H9 (cell line): Measurements from ENCODE around the gene DBN1. TPM values are rescaled to one million over a fixed set of nuclear protein-coding genes. Genes with fewer than 3 reads are reported as not detected.
"Not testable (repeated sequence)": the region's sequence is repeated elsewhere in the genome, so short reads cannot be mapped to it uniquely, and the experiment has no call there.

ENCODE experiments used
- DNase-seq: peaks from one replicate; pipeline ENCODE4 v3.0.0-alpha.2; 2017
- H2AFZ ChIP-seq: one replicate; pipeline ENCODE4 v1.6.1; 2013; ENCODE audit warnings: mild to moderate bottlenecking, low read length, control low read depth, moderate library complexity
- H2AK5ac ChIP-seq: 2 replicates; pipeline ENCODE4 v1.6.1; 2013; ENCODE audit warnings: low read length, control low read depth, mixed read lengths; ENCODE audit not compliant: insufficient read length
- H2BK120ac ChIP-seq: one replicate; pipeline ENCODE4 v1.6.1; 2013; ENCODE audit warnings: low read depth, mild to moderate bottlenecking, low read length, control low read depth, inconsistent platforms; ENCODE audit not compliant: poor library complexity, severe bottlenecking
- H2BK12ac ChIP-seq: 2 replicates; pipeline ENCODE4 v1.6.1; 2013; ENCODE audit warnings: low read length, control low read depth, mixed read lengths, low read depth; ENCODE audit not compliant: insufficient read length
- H2BK15ac ChIP-seq: 2 replicates; pipeline ENCODE4 v1.6.1; 2013; ENCODE audit warnings: low read depth, low read length, control low read depth
- H2BK20ac ChIP-seq: one replicate; pipeline ENCODE4 v1.6.1; 2013; ENCODE audit warnings: low read depth, mild to moderate bottlenecking, low read length, control low read depth, inconsistent platforms; ENCODE audit not compliant: poor library complexity, severe bottlenecking
- H2BK5ac ChIP-seq: 2 replicates; pipeline ENCODE4 v1.6.1; 2013; ENCODE audit warnings: low read length, control low read depth, mixed read lengths; ENCODE audit not compliant: insufficient read length
- H3K14ac ChIP-seq: 2 replicates; pipeline ENCODE4 v1.6.1; 2013; ENCODE audit warnings: low read length, control low read depth; ENCODE audit not compliant: insufficient read depth
- H3K18ac ChIP-seq: 2 replicates; pipeline ENCODE4 v1.6.1; 2013; ENCODE audit warnings: low read depth, mild to moderate bottlenecking, mixed read lengths, low read length, control low read depth; ENCODE audit not compliant: insufficient read length
- H3K23ac ChIP-seq: 2 replicates; pipeline ENCODE4 v1.6.1; 2013; ENCODE audit warnings: low read length, control low read depth, mixed read lengths, low read depth; ENCODE audit not compliant: insufficient read length
- H3K23me2 ChIP-seq: 2 replicates; pipeline ENCODE4 v1.6.1; 2013; ENCODE audit warnings: low read depth, mild to moderate bottlenecking, mixed read lengths, low read length, control low read depth; ENCODE audit not compliant: insufficient read length, poor library complexity, severe bottlenecking
- H3K27ac ChIP-seq: 2 replicates; pipeline ENCODE4 v1.5.1; 2013; ENCODE audit warnings: low read length, control low read depth, mixed read lengths, low read depth; ENCODE audit not compliant: insufficient read length
- H3K27me3 ChIP-seq: 2 replicates; pipeline ENCODE4 v1.6.1; 2013; ENCODE audit warnings: low read length, control low read depth, inconsistent platforms; ENCODE audit not compliant: insufficient read depth
- H3K4ac ChIP-seq: 2 replicates; pipeline ENCODE4 v1.6.1; 2013; ENCODE audit warnings: low read depth, mild to moderate bottlenecking, control low read depth, inconsistent platforms, low read length, moderate library complexity
- H3K4me1 ChIP-seq: 2 replicates; pipeline ENCODE4 v1.6.1; 2013; ENCODE audit warnings: low read length, control low read depth, inconsistent platforms; ENCODE audit not compliant: insufficient read depth
- H3K4me2 ChIP-seq: 2 replicates; pipeline ENCODE4 v1.6.1; 2013; ENCODE audit warnings: low read length, control low read depth, mixed read lengths; ENCODE audit not compliant: insufficient read length, insufficient read depth
- H3K56ac ChIP-seq: 2 replicates; pipeline ENCODE4 v1.6.1; 2013; ENCODE audit warnings: low read depth, mild to moderate bottlenecking, mixed read lengths, low read length, control low read depth; ENCODE audit not compliant: insufficient read length
- H3K79me1 ChIP-seq: 2 replicates; pipeline ENCODE4 v1.6.1; 2013; ENCODE audit warnings: low read depth, mild to moderate bottlenecking, moderate library complexity, low read length, control low read depth, inconsistent platforms; ENCODE audit not compliant: insufficient read depth, poor library complexity, severe bottlenecking
- H3K79me2 ChIP-seq: 2 replicates; pipeline ENCODE4 v1.6.1; 2013; ENCODE audit warnings: low read length, control low read depth, inconsistent platforms; ENCODE audit not compliant: insufficient read depth
- H3K9ac ChIP-seq: 2 replicates; pipeline ENCODE4 v1.6.1; 2013; ENCODE audit warnings: low read length, control low read depth, mixed read lengths; ENCODE audit not compliant: insufficient read length; ENCODE audit errors: extremely low read depth
- H3K9me3 ChIP-seq: one replicate; pipeline ENCODE4 v1.6.1; 2013; ENCODE audit warnings: low read depth, low read length, inconsistent platforms; ENCODE audit not compliant: control insufficient read depth
- H3T11ph ChIP-seq: one replicate; pipeline ENCODE4 v1.6.1; 2013; ENCODE audit warnings: mild to moderate bottlenecking, low read length, control low read depth, inconsistent platforms
- H4K20me1 ChIP-seq: one replicate; pipeline ENCODE4 v1.6.1; 2013; ENCODE audit not compliant: control insufficient read depth, insufficient read length, insufficient read depth
- H4K5ac ChIP-seq: 2 replicates; pipeline ENCODE4 v1.6.1; 2013; ENCODE audit warnings: low read depth, mild to moderate bottlenecking, mixed read lengths, low read length, control low read depth; ENCODE audit not compliant: insufficient read length
- H4K8ac ChIP-seq: replicated peaks from 2 replicates; pipeline ENCODE4 v1.6.1; 2013; ENCODE audit warnings: low read length, control low read depth, mixed read lengths, low read depth; ENCODE audit not compliant: insufficient read length
- H4K91ac ChIP-seq: 2 replicates; pipeline ENCODE4 v1.6.1; 2013; ENCODE audit warnings: low read depth, mild to moderate bottlenecking, moderate library complexity, mixed read lengths, low read length, control low read depth; ENCODE audit not compliant: insufficient read length
- H3K27ac Mint-ChIP-seq, 3 experiments: 2 replicates in 2 of 3; 3 replicates in 1 of 3; pipeline ENCODE4 v1.8.0; 2020 to 2021; ENCODE audit warnings: mixed read lengths in 3 of 3, mild to moderate bottlenecking in 1 of 3, moderate library complexity in 1 of 3
- H3K27me3 Mint-ChIP-seq: 2 replicates; pipeline ENCODE4 v1.8.0; 2021; ENCODE audit warnings: low read depth, mild to moderate bottlenecking, moderate library complexity, mixed read lengths
- H3K36me3 Mint-ChIP-seq, 3 experiments: 2 replicates in 2 of 3; 3 replicates in 1 of 3; pipeline ENCODE4 v1.8.0; 2020 to 2021; ENCODE audit warnings: low read depth in 3 of 3, mixed read lengths in 3 of 3; ENCODE audit not compliant: insufficient read depth in 1 of 3
- H3K4me1 Mint-ChIP-seq, 2 experiments: 2 replicates each; pipeline ENCODE4 v1.8.0; 2020; ENCODE audit warnings: mixed read lengths in 2 of 2
- H3K4me3 Mint-ChIP-seq, 2 experiments: 2 replicates in 1 of 2; 3 replicates in 1 of 2; pipeline ENCODE4 v1.8.0; 2020 to 2021; ENCODE audit warnings: mild to moderate bottlenecking in 2 of 2, mixed read lengths in 2 of 2, moderate library complexity in 1 of 2
- H3K9me3 Mint-ChIP-seq, 2 experiments: 2 replicates in 1 of 2; 3 replicates in 1 of 2; pipeline ENCODE4 v1.8.0; 2020; ENCODE audit warnings: mild to moderate bottlenecking in 2 of 2, mixed read lengths in 2 of 2, moderate library complexity in 1 of 2
- CTCF ChIP-seq: fragments of 200-600 bp; sonication (generic); conservative IDR thresholded peaks from 3 replicates; pipeline ENCODE4 v1.8.0; 2021; ENCODE audit warnings: antibody characterized with exemption, mild to moderate bottlenecking
- WGBS: extraction: QIAGEN DNeasy Blood & Tissue Kit; methylation state at CpG from one replicate; pipeline ENCODE4 v1.1.7; 2013; ENCODE audit warnings: missing lambda C conversion rate, low lambda C conversion rate, mixed read lengths; ENCODE audit not compliant: insufficient read length; ENCODE audit errors: extremely low coverage; 5-methylcytosine and 5-hydroxymethylcytosine counted together
- total RNA-seq: library from RNA; stranded (reverse); gene quantifications from 2 replicates; pipeline ENCODE4 v1.2.1, GENCODE V29; 2021

The DBN1 gene
- total RNA-seq, 1 experiment from 2014 or later, result 340 TPM

GRCh38 chr5:177421062-177421798 lies 52.2 kb downstream of the DBN1 start:
- no peak overlapping the region for H2AFZ ChIP-seq
- H3K4ac ChIP-seq, result no peak overlapping the region
- H3K79me2 ChIP-seq, result no peaks in the 10 kb centered on the region
- no peak overlapping the region for H2BK12ac ChIP-seq
- no peak overlapping the region for H3K18ac ChIP-seq
- TF ChIP-seq CTCF, result no peak
- no CpG with 5 or more reads among the region's 6 CpGs for WGBS
- no peak overlapping the region for H2BK120ac ChIP-seq
- no peak overlapping the region for H2BK5ac ChIP-seq
- no peak overlapping the region for H3K4me3 Mint-ChIP-seq
- H2BK20ac ChIP-seq, result no peak overlapping the region
- H3K27ac ChIP-seq, result no peak overlapping the region
- H3K23ac ChIP-seq, result no peak overlapping the region
- no peaks in the 10 kb centered on the region for H3K9me3 ChIP-seq
- no peaks in the 10 kb centered on the region; a peak in 1 of 7 replicates for H3K36me3 Mint-ChIP-seq
- no peak overlapping the region for H4K91ac ChIP-seq
- DNase-seq, result no peak
- no peak overlapping the region for H3T11ph ChIP-seq
- H3K27me3 ChIP-seq, result no peaks in the 10 kb centered on the region
- H3K4me2 ChIP-seq, result no peak overlapping the region
- no peak overlapping the region for H3K14ac ChIP-seq
- H3K56ac ChIP-seq, result no peak overlapping the region
- peaks cover 10 to 11% of the 10 kb centered on the region in 2 experiments for H3K4me1 Mint-ChIP-seq
- no peaks in the 10 kb centered on the region for H3K79me1 ChIP-seq
- H4K20me1 ChIP-seq, result no peaks in the 10 kb centered on the region
- no peak overlapping the region for H4K5ac ChIP-seq
- no peaks in the 10 kb centered on the region for H3K9me3 Mint-ChIP-seq
- H3K23me2 ChIP-seq, result no peaks in the 10 kb centered on the region
- no peaks in the 10 kb centered on the region for H3K4me1 ChIP-seq
- no peak overlapping the region for H2BK15ac ChIP-seq
- no peak overlapping the region for H3K9ac ChIP-seq
- H3K27me3 Mint-ChIP-seq, result peaks cover 12% of the 10 kb centered on the region
- H3K27ac Mint-ChIP-seq, result no peak overlapping the region; a peak in 1 of 7 replicates
- H2AK5ac ChIP-seq, result no peak overlapping the region
- no peak overlapping the region for H4K8ac ChIP-seq

GRCh38 chr5:177420472-177420871 lies 53.0 kb downstream of the DBN1 start:
- not testable (repeated sequence) for H3K14ac ChIP-seq, H3K9me3 Mint-ChIP-seq, H2BK5ac ChIP-seq, H2BK20ac ChIP-seq, H3K4me1 Mint-ChIP-seq, H3K23ac ChIP-seq, H2BK12ac ChIP-seq, H3K27ac ChIP-seq, H4K8ac ChIP-seq, H3K56ac ChIP-seq, H3K27me3 ChIP-seq, H2BK15ac ChIP-seq, H3K4me3 Mint-ChIP-seq, H3K4me2 ChIP-seq, H3K4ac ChIP-seq, H3K18ac ChIP-seq, DNase-seq, H3K4me1 ChIP-seq, H2AFZ ChIP-seq, H4K5ac ChIP-seq, H3K79me2 ChIP-seq, H2BK120ac ChIP-seq, H3T11ph ChIP-seq, H3K36me3 Mint-ChIP-seq, H3K23me2 ChIP-seq, H3K79me1 ChIP-seq, H3K27ac Mint-ChIP-seq, H3K9me3 ChIP-seq, H2AK5ac ChIP-seq, H3K9ac ChIP-seq, H4K20me1 ChIP-seq, H4K91ac ChIP-seq
- no CpG with 5 or more reads among the region's 7 CpGs for WGBS
- peaks cover 13% of the 10 kb centered on the region for H3K27me3 Mint-ChIP-seq
